Measurements from ENCODE around the gene SLC9C1. TPM values are rescaled to one million over a fixed set of nuclear protein-coding genes. Genes with fewer than 3 reads are reported as not detected.

Gene SLC9C1
- total RNA-seq, 2 donors from 2014 or later: not detected

GRCh38 chr3:112137781-112138180 is 156.2 kb downstream of the SLC9C1 start:
- Histone ChIP-seq H3K4me1 (ENCODE audit: control insufficient read depth in 1 of 2, low read depth in 2 of 2) (no peaks in the 10 kb centered on the region), H3K36me3 (no peaks in the 10 kb centered on the region), H3K9me3 (no peaks in the 10 kb centered on the region), H3K27ac (no peak overlapping the region), H3K4me3 (no peak overlapping the region), H3K27me3 (replicated peaks; ENCODE audit: insufficient read depth) (no peaks in the 10 kb centered on the region)
- no peak for TF ChIP-seq CTCF (IDR thresholded peaks at IDR 0.05)
- ATAC-seq (ENCODE audit: insufficient number of reproducible peaks, low FRiP score, low read depth) (no peak), DNase-seq (ENCODE audit: low spot score) (no peak)

- Histone ChIP-seq H3K36me3 (no peaks in the 10 kb centered on the region), H3K4me1 (ENCODE audit: control insufficient read depth in 1 of 2, low read depth in 2 of 2) (no peaks in the 10 kb centered on the region), H3K27ac (no peak overlapping the region), H3K4me3 (no peak overlapping the region), H3K27me3 (replicated peaks; ENCODE audit: insufficient read depth) (no peaks in the 10 kb centered on the region), H3K9me3 (no peaks in the 10 kb centered on the region)
- DNase-seq (ENCODE audit: low spot score): no peak
- no peak for ATAC-seq (ENCODE audit: insufficient number of reproducible peaks, low FRiP score, low read depth)
- no peak for TF ChIP-seq CTCF (IDR thresholded peaks at IDR 0.05)
Measured at GRCh38 chr3:112136959-112137693, 156.9 kb downstream of the SLC9C1 start.

- no peaks in the 10 kb centered on the region for H3K9me3 ChIP-seq
- DNase-seq (ENCODE audit: low spot score): no peak
Measured at GRCh38 chr3:112136046-112136445, 158.0 kb downstream of the SLC9C1 start.

GRCh38 chr3:112134335-112135124 is 159.5 kb downstream of the SLC9C1 start:
- Histone ChIP-seq H3K27me3 (replicated peaks; ENCODE audit: insufficient read depth) (no peaks in the 10 kb centered on the region), H3K4me1 (ENCODE audit: control insufficient read depth in 1 of 2, low read depth in 2 of 2) (no peaks in the 10 kb centered on the region), H3K27ac (no peak overlapping the region), H3K4me3 (no peak overlapping the region), H3K36me3 (no peaks in the 10 kb centered on the region), H3K9me3 (no peaks in the 10 kb centered on the region)
- ATAC-seq (ENCODE audit: insufficient number of reproducible peaks, low FRiP score, low read depth): no peak
- TF ChIP-seq CTCF (IDR thresholded peaks at IDR 0.05): no peak
- DNase-seq (ENCODE audit: low spot score): no peak

More at GRCh38 chr3:112136046-112136445, 158.0 kb downstream of the SLC9C1 start:
- no peaks in the 10 kb centered on the region for H3K27me3 ChIP-seq (replicated peaks; ENCODE audit: insufficient read depth)
- ATAC-seq (ENCODE audit: insufficient number of reproducible peaks, low FRiP score, low read depth): no peak
- H3K4me3 ChIP-seq: no peak overlapping the region
- H3K36me3 ChIP-seq: no peaks in the 10 kb centered on the region
- no peaks in the 10 kb centered on the region for H3K4me1 ChIP-seq (ENCODE audit: control insufficient read depth in 1 of 2, low read depth in 2 of 2)
- no peak overlapping the region for H3K27ac ChIP-seq
- no peak for TF ChIP-seq CTCF (IDR thresholded peaks at IDR 0.05)

GRCh38 chr3:112133626-112134334 is 160.2 kb downstream of the SLC9C1 start:
- no peaks in the 10 kb centered on the region for H3K4me1 ChIP-seq (ENCODE audit: control insufficient read depth in 1 of 2, low read depth in 2 of 2)
- H3K9me3 ChIP-seq: no peaks in the 10 kb centered on the region
- H3K27ac ChIP-seq: no peak overlapping the region
- no peak for TF ChIP-seq CTCF (IDR thresholded peaks at IDR 0.05)
- H3K27me3 ChIP-seq (replicated peaks; ENCODE audit: insufficient read depth): no peaks in the 10 kb centered on the region
- H3K36me3 ChIP-seq: no peaks in the 10 kb centered on the region
- no peak for ATAC-seq (ENCODE audit: insufficient number of reproducible peaks, low FRiP score, low read depth)
- no peak for DNase-seq (ENCODE audit: low spot score)
- no peak overlapping the region for H3K4me3 ChIP-seq
